NCI-H345 (cell line): ENCODE results near the gene WDR93.
"Not testable (repeated sequence)": the region's sequence is repeated elsewhere in the genome, so short reads cannot be mapped to it uniquely, and the experiment has no call there.

Source experiments
- DNase-seq: peaks from one replicate; lab custom pipeline; 2025; lab: John Stamatoyannopoulos, UW

Gene WDR93

GRCh38 chr15:89685995-89686394 is 4.6 kb upstream of the WDR93 start:
- no peak for DNase-seq

- DNase-seq = no peak
These were observed 4.1 kb upstream of the WDR93 start for GRCh38 chr15:89686522-89686921.

GRCh38 chr15:89689930-89690275 is 708 bp upstream of the WDR93 start:
- not testable (repeated sequence) for DNase-seq

- DNase-seq = no peak
These were observed 2.5 kb downstream of the WDR93 start for GRCh38 chr15:89693091-89693490.

GRCh38 chr15:89693696-89694095 is 3.1 kb downstream of the WDR93 start:
- no peak for DNase-seq

- DNase-seq = no peak
These were observed 4.6 kb downstream of the WDR93 start for GRCh38 chr15:89695198-89695597.

GRCh38 chr15:89704411-89704810 is 13.8 kb downstream of the WDR93 start:
- no peak for DNase-seq

GRCh38 chr15:89707577-89707976 is 17.0 kb downstream of the WDR93 start:
- peak; percentile 1 for DNase-seq

GRCh38 chr15:89714775-89715174 is 24.2 kb downstream of the WDR93 start:
- DNase-seq = no peak

- DNase-seq = no peak
These were observed 32.4 kb downstream of the WDR93 start for GRCh38 chr15:89723031-89723430.

- DNase-seq = no peak
These were observed 34.0 kb downstream of the WDR93 start for GRCh38 chr15:89724621-89725020.

GRCh38 chr15:89725064-89725463 is 34.5 kb downstream of the WDR93 start:
- DNase-seq = no peak

- no peak for DNase-seq
These were observed 37.6 kb downstream of the WDR93 start for GRCh38 chr15:89728254-89728653.

GRCh38 chr15:89731275-89731674 is 40.7 kb downstream of the WDR93 start:
- no peak for DNase-seq

GRCh38 chr15:89732451-89733172 is 42.0 kb downstream of the WDR93 start:
- DNase-seq = no peak

GRCh38 chr15:89735773-89736172 is 45.2 kb downstream of the WDR93 start:
- DNase-seq = no peak

GRCh38 chr15:89740137-89740536 is 49.5 kb downstream of the WDR93 start:
- DNase-seq = peak; percentile 68

GRCh38 chr15:89743011-89743410 is 52.4 kb downstream of the WDR93 start:
- DNase-seq = no peak

GRCh38 chr15:89743594-89743993 is 53.0 kb downstream of the WDR93 start:
- DNase-seq = no peak

GRCh38 chr15:89745131-89745530 is 54.5 kb downstream of the WDR93 start:
- DNase-seq = no peak

- no peak for DNase-seq
These were observed 55.2 kb downstream of the WDR93 start for GRCh38 chr15:89745768-89746167.

- no peak for DNase-seq
These were observed 55.8 kb downstream of the WDR93 start for GRCh38 chr15:89746386-89746780.

- DNase-seq = no peak
These were observed 57.4 kb downstream of the WDR93 start for GRCh38 chr15:89747708-89748682.
